NT2/D1 (cell line): Measurements from ENCODE around the gene HAUS5.

Experiments
- SUZ12 ChIP-seq: IDR thresholded peaks from 2 replicates; pipeline ENCODE4 v1.6.1; 2011; ENCODE audit not compliant: insufficient read length, insufficient read depth; ENCODE audit errors: extremely low read depth
- YY1 ChIP-seq: IDR thresholded peaks from 2 replicates; pipeline ENCODE4 v1.6.1; 2011; ENCODE audit not compliant: insufficient read length, insufficient read depth
- ZNF274 ChIP-seq: IDR thresholded peaks from 2 replicates; pipeline ENCODE4 v1.6.1; 2011; ENCODE audit warnings: mild to moderate bottlenecking, low read depth, low read length

- TF ChIP-seq YY1 (no peak), ZNF274 (no peak), SUZ12 (no peak)
Measured at GRCh38 chr19:35642312-35642711, 29.8 kb downstream of the HAUS5 start.
